Parathyroid adenoma (tissue), 2 donors: ENCODE data around the gene TPT1.

ENCODE experiments used
- H2AFZ ChIP-seq: fragments of 300-600 bp; sonication (generic); one replicate; pipeline ENCODE4 v1.7.0; 2017; ENCODE audit warnings: antibody characterized with exemption, mild to moderate bottlenecking
- H3K27ac ChIP-seq: fragments of 300-600 bp; sonication (generic); one replicate; pipeline ENCODE4 v1.7.0; 2017
- H3K27me3 ChIP-seq: fragments of 300-600 bp; sonication (generic); one replicate; pipeline ENCODE4 v1.7.0; 2017; ENCODE audit warnings: low read length; ENCODE audit not compliant: control insufficient read depth, insufficient read depth
- H3K36me3 ChIP-seq: fragments of 300-600 bp; sonication (generic); one replicate; pipeline ENCODE4 v1.7.0; 2017; ENCODE audit warnings: low read length; ENCODE audit not compliant: control insufficient read depth, insufficient read depth
- H3K4me1 ChIP-seq: fragments of 300-600 bp; sonication (generic); one replicate; pipeline ENCODE4 v1.7.0; 2017; ENCODE audit warnings: control low read depth
- H3K4me2 ChIP-seq: fragments of 300-600 bp; sonication (generic); one replicate; pipeline ENCODE4 v1.7.0; 2017; ENCODE audit warnings: low read length
- H3K4me3 ChIP-seq: fragments of 300-600 bp; sonication (generic); one replicate; pipeline ENCODE4 v1.7.0; 2017; ENCODE audit warnings: low read depth, low read length
- H3K79me2 ChIP-seq: fragments of 300-600 bp; sonication (generic); one replicate; pipeline ENCODE4 v1.7.0; 2017; ENCODE audit warnings: control low read depth
- H3K9ac ChIP-seq: fragments of 300-600 bp; sonication (generic); one replicate; pipeline ENCODE4 v1.7.0; 2017; ENCODE audit warnings: mild to moderate bottlenecking
- H3K9me3 ChIP-seq: fragments of 300-600 bp; sonication (generic); one replicate; pipeline ENCODE4 v1.7.0; 2017; ENCODE audit warnings: low read length; ENCODE audit not compliant: control insufficient read depth
- CTCF ChIP-seq: fragments of 300-600 bp; sonication (generic); IDR thresholded peaks from one replicate; pipeline ENCODE4 v1.7.0; 2017; ENCODE audit warnings: antibody characterized with exemption, mild to moderate bottlenecking
- donor health status: primary hyperparathyroidism.

Gene TPT1

DNA sequence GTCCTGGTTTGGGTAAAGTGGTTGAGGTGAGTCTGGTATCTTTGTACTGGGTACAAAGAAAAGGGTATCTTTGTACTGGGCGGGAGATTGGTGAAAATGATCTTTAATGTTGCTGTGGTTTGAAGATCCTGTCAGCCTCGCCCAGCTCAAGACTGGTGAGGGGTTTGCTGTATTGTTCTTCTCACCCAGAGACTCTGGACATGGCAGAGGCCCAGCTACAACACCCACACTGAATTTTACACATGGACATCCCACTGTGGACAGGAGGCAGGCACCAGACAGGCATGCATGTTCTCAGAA is 42.8 kb downstream of the TPT1 start:
- Histone ChIP-seq H3K9me3 (no peaks in the 10 kb centered on the region), H3K36me3 (no peaks in the 10 kb centered on the region), H3K4me3 (no peak overlapping the region), H3K79me2 (no peaks in the 10 kb centered on the region), H2AFZ (no peak overlapping the region), H3K4me1 (no peaks in the 10 kb centered on the region), H3K9ac (no peak overlapping the region), H3K4me2 (no peak overlapping the region), H3K27ac (no peak overlapping the region), H3K27me3 (no peaks in the 10 kb centered on the region)
- TF ChIP-seq CTCF, result no peak

- no peaks in the 10 kb centered on the region for H3K36me3 ChIP-seq
Observed at GRCh38 chr13:45297456-45298205, 43.4 kb downstream of the TPT1 start.

DNA sequence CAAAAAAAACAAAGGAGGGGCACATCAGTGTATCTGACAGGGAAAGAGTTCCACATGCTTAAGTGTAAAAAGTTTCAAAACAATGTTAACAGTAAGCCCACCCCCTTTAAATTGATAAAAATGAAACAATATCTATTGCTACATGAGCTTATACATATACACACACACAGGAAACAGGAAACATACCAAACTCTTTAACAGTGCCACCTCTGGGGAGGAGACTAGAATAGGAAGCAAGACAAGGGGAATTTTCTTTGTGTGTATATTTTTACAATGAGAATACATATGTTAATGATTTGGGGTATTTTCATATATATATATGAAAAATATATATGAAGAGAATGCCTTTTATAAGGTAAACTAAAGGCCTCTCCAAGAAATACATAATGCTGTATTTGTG is 44.7 kb downstream of the TPT1 start:
- TF ChIP-seq CTCF, result no peak
- Histone ChIP-seq H3K27ac (no peak overlapping the region), H3K79me2 (no peaks in the 10 kb centered on the region)

More at GRCh38 chr13:45297456-45298205, 43.4 kb downstream of the TPT1 start:
- Histone ChIP-seq H3K27ac (no peak overlapping the region), H3K79me2 (no peaks in the 10 kb centered on the region), H3K4me2 (no peak overlapping the region), H3K4me1 (no peaks in the 10 kb centered on the region), H3K27me3 (no peaks in the 10 kb centered on the region), H3K9me3 (no peaks in the 10 kb centered on the region), H2AFZ (no peak overlapping the region), H3K9ac (no peak overlapping the region), H3K4me3 (no peak overlapping the region)
- no peak for TF ChIP-seq CTCF

DNA sequence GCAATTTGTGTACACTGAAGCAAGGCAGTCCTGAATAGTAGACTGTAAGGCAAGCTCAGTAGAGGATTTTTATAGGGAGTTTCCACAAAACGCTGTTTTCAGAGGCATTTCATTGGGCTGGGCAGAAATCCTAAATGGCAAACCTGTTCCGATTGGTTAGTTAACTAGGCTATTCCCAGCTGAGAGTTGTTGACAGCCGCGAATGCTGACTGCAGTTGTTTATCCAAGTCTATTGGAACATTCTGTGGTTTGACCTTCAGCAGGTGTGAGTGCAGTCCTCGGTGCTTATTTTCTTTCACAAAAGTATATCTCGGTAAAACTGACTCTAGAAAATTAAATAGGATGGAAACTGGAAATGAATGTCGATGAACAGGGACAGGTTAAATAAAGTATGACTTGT is 45.4 kb downstream of the TPT1 start:
- no peak overlapping the region for H3K27ac ChIP-seq
- H3K9ac ChIP-seq, result no peak overlapping the region

More for the DNA sequence above, 44.7 kb downstream of the TPT1 start:
- no peak overlapping the region for H3K9ac ChIP-seq
- H3K4me2 ChIP-seq, result no peak overlapping the region
- H3K9me3 ChIP-seq, result no peaks in the 10 kb centered on the region
- no peaks in the 10 kb centered on the region for H3K4me1 ChIP-seq
- H3K36me3 ChIP-seq, result no peaks in the 10 kb centered on the region
- H3K4me3 ChIP-seq, result no peak overlapping the region
- no peak overlapping the region for H2AFZ ChIP-seq
- no peaks in the 10 kb centered on the region for H3K27me3 ChIP-seq

More for the DNA sequence above, 45.4 kb downstream of the TPT1 start:
- TF ChIP-seq CTCF, result no peak
- H3K9me3 ChIP-seq, result no peaks in the 10 kb centered on the region
- no peaks in the 10 kb centered on the region for H3K27me3 ChIP-seq
- no peak overlapping the region for H2AFZ ChIP-seq
- H3K79me2 ChIP-seq, result no peaks in the 10 kb centered on the region
- no peaks in the 10 kb centered on the region for H3K36me3 ChIP-seq
- no peaks in the 10 kb centered on the region for H3K4me1 ChIP-seq
- no peak overlapping the region for H3K4me3 ChIP-seq
- H3K4me2 ChIP-seq, result peak overlapping the region; percentile 37
